Liver (tissue), 9 donors: ENCODE results near the gene TACC2. TPM values are rescaled to one million over a fixed set of nuclear protein-coding genes. Genes with fewer than 3 reads are reported as not detected.

Experiments
- DNase-seq: peaks from one replicate; pipeline ENCODE4 v3.0.0-alpha.2; 2017; ENCODE audit warnings: low spot score
- H3K27ac ChIP-seq, 2 donors: one replicate each; pipeline ENCODE4 v1.7.0; 2013; ENCODE audit warnings: inconsistent platforms in 2 of 2, low read length in 2 of 2, control low read depth in 1 of 2, low read depth in 1 of 2, mild to moderate bottlenecking in 1 of 2
- H3K27me3 ChIP-seq, 4 donors: one replicate each; pipeline versions ENCODE4 v1.6.1 to v1.7.0; 2013; ENCODE audit warnings: low read length in 3 of 4, inconsistent platforms in 1 of 4, mild to moderate bottlenecking in 1 of 4, moderate library complexity in 1 of 4; ENCODE audit not compliant: control insufficient read depth in 4 of 4, insufficient read depth in 4 of 4
- H3K36me3 ChIP-seq, 4 donors: one replicate each; pipeline versions ENCODE4 v1.6.1 to v1.7.0; 2013; ENCODE audit warnings: low read length in 3 of 4, mild to moderate bottlenecking in 3 of 4, low read depth in 1 of 4, moderate library complexity in 1 of 4; ENCODE audit not compliant: control insufficient read depth in 4 of 4, insufficient read depth in 3 of 4
- H3K4me1 ChIP-seq, 4 donors: one replicate each; pipeline versions ENCODE4 v1.6.1 to v1.7.0; 2013; ENCODE audit warnings: low read length in 3 of 4, mild to moderate bottlenecking in 3 of 4, moderate library complexity in 1 of 4; ENCODE audit not compliant: control insufficient read depth in 4 of 4, insufficient read depth in 4 of 4
- H3K4me3 ChIP-seq, 3 donors: one replicate each; pipeline versions ENCODE4 v1.6.1 to v1.7.0; 2013; ENCODE audit warnings: low read length in 3 of 3, control low read depth in 1 of 3, low read depth in 1 of 3, mild to moderate bottlenecking in 1 of 3
- H3K9ac ChIP-seq, 2 donors: one replicate each; pipeline ENCODE4 v1.7.0; 2013; ENCODE audit warnings: low read length in 2 of 2, mild to moderate bottlenecking in 2 of 2, moderate library complexity in 2 of 2, control low read depth in 1 of 2, low read depth in 1 of 2
- H3K9me3 ChIP-seq, 4 donors: one replicate each; pipeline versions ENCODE4 v1.6.1 to v1.7.0; 2013; ENCODE audit warnings: low read length in 3 of 4; ENCODE audit not compliant: control insufficient read depth in 4 of 4
- ATF3 ChIP-seq: IDR thresholded peaks from 2 replicates; pipeline ENCODE4 v1.6.1; 2016; ENCODE audit warnings: antibody characterized with exemption
- CTCF ChIP-seq: fragments of 150-350 bp; IDR thresholded peaks from 2 replicates; pipeline ENCODE4 v1.5.1; 2017; ENCODE audit warnings: improper control_type of control experiment, low read depth, low read length; ENCODE audit not compliant: missing input control
- EGR1 ChIP-seq, 2 donors: IDR thresholded peaks; 2 replicates each; pipeline ENCODE4 v1.6.1; 2016 to 2018; ENCODE audit warnings: antibody characterized with exemption in 2 of 2, low read depth in 2 of 2
- FOXA1 ChIP-seq: IDR thresholded peaks from 2 replicates; pipeline ENCODE4 v1.6.1; 2016; ENCODE audit warnings: antibody characterized with exemption
- FOXA2 ChIP-seq: IDR thresholded peaks from 2 replicates; pipeline ENCODE4 v1.6.1; 2016; ENCODE audit warnings: antibody characterized with exemption
- GABPA ChIP-seq, 2 donors: IDR thresholded peaks in 1 of 2; conservative IDR thresholded peaks in 1 of 2; 2 replicates each; pipeline ENCODE4 v1.6.1; 2016; ENCODE audit warnings: antibody characterized with exemption in 2 of 2, mild to moderate bottlenecking in 1 of 2, moderate library complexity in 1 of 2
- HNF4A ChIP-seq, 2 donors: conservative IDR thresholded peaks; 2 replicates each; pipeline ENCODE4 v1.6.1; 2016; ENCODE audit warnings: antibody characterized with exemption in 2 of 2, mild to moderate bottlenecking in 2 of 2
- HNF4G ChIP-seq: IDR thresholded peaks from 2 replicates; pipeline ENCODE4 v1.6.1; 2016; ENCODE audit warnings: antibody characterized with exemption
- JUND ChIP-seq, 2 donors: IDR thresholded peaks; 2 replicates each; pipeline ENCODE4 v1.6.1; 2016; ENCODE audit warnings: antibody characterized with exemption in 2 of 2
- MAX ChIP-seq: IDR thresholded peaks from 2 replicates; pipeline ENCODE4 v1.6.1; 2016; ENCODE audit warnings: antibody characterized with exemption
- NR2F2 ChIP-seq: IDR thresholded peaks from 2 replicates; pipeline ENCODE4 v1.6.1; 2016; ENCODE audit warnings: antibody characterized with exemption
- RAD21 ChIP-seq, 2 donors: IDR thresholded peaks; 2 replicates each; pipeline ENCODE4 v1.6.1; 2016; ENCODE audit warnings: antibody characterized with exemption in 2 of 2, mild to moderate bottlenecking in 2 of 2
- REST ChIP-seq: IDR thresholded peaks from 2 replicates; pipeline ENCODE4 v1.6.1; 2016; ENCODE audit warnings: antibody characterized with exemption, mild to moderate bottlenecking
- RXRA ChIP-seq, 2 donors: IDR thresholded peaks; 2 replicates each; pipeline ENCODE4 v1.6.1; 2017 to 2018; ENCODE audit warnings: antibody characterized with exemption in 2 of 2, mild to moderate bottlenecking in 1 of 2
- SP1 ChIP-seq: IDR thresholded peaks from 2 replicates; pipeline ENCODE4 v1.6.1; 2018; ENCODE audit warnings: antibody characterized with exemption, mild to moderate bottlenecking
- TAF1 ChIP-seq: conservative IDR thresholded peaks from 2 replicates; pipeline ENCODE4 v1.6.1; 2016; ENCODE audit warnings: antibody characterized with exemption, mild to moderate bottlenecking
- YY1 ChIP-seq: IDR thresholded peaks from 2 replicates; pipeline ENCODE4 v1.6.1; 2016; ENCODE audit warnings: antibody characterized with exemption, mild to moderate bottlenecking
- ZBTB33 ChIP-seq: IDR thresholded peaks from 2 replicates; pipeline ENCODE4 v1.6.1; 2016; ENCODE audit warnings: antibody characterized with exemption
- WGBS: extraction: QIAGEN DNeasy Blood & Tissue Kit; methylation state at CpG from one replicate; pipeline ENCODE4 v1.1.7; 2013; 5-methylcytosine and 5-hydroxymethylcytosine counted together
- polyA plus RNA-seq, 2 donors: library from polyadenylated mRNA; stranded (reverse) in 1 of 2; unstranded in 1 of 2; fragments of 200-250 nt in 1 of 2; fragments of >200 nt in 1 of 2; fragmentation: Nextera tagmentation in 1 of 2; extraction: Ambion mirVana in 1 of 2; gene quantifications; one replicate each; pipeline versions ENCODE4 v1.2.1 to v1.2.3, GENCODE V29; 2013 to 2015
- total RNA-seq, 2 donors: library from RNA; depleted of rRNA; stranded (reverse); fragments of >200 nt; gene quantifications; one replicate each; pipeline ENCODE4 v1.2.3, GENCODE V29; 2014
- donor health status: healthy.
- donor health status: healthy.
- donor health status: healthy.
- donor health status: healthy.
- donor health status: healthy.

TACC2 gene
- total and polyA plus RNA-seq, 4 donors = 1.5 to 9.1 (median 7.8) TPM

GRCh38 chr10:122264436-122264835, 275.5 kb downstream of the TACC2 start:
- no peak overlapping the region for H3K4me3 ChIP-seq
- no peak overlapping the region for H3K9ac ChIP-seq
- WGBS = 87% methylated on average over 1 of the region's 1 CpG
- peaks cover 0 to 3% (median 0%) of the 10 kb centered on the region in 4 donors for H3K9me3 ChIP-seq
- no peak overlapping the region for H3K27ac ChIP-seq
- H3K4me1 ChIP-seq = no peaks in the 10 kb centered on the region
- TF ChIP-seq REST (no peak), ZBTB33 (no peak), RXRA (IDR thresholded peaks at IDR 0.05) (no peak), RAD21 (IDR thresholded peaks at IDR 0.05) (no peak), GABPA (IDR thresholded peaks at IDR 0.05 in 1 of 2, conservative IDR thresholded peaks at IDR 0.05 in 1 of 2) (no peak), HNF4A (conservative IDR thresholded peaks at IDR 0.05) (no peak), JUND (IDR thresholded peaks at IDR 0.05) (no peak), HNF4G (no peak), NR2F2 (no peak), FOXA2 (no peak), TAF1 (no peak)
- H3K36me3 ChIP-seq = no peaks in the 10 kb centered on the region
- no peak for DNase-seq
- H3K27me3 ChIP-seq = no peaks in the 10 kb centered on the region

- Histone ChIP-seq H3K27ac (no peak overlapping the region), H3K4me1 (no peaks in the 10 kb centered on the region), H3K36me3 (no peaks in the 10 kb centered on the region), H3K27me3 (no peaks in the 10 kb centered on the region), H3K4me3 (no peak overlapping the region), H3K9me3 (peaks cover 0 to 3% (median 0%) of the 10 kb centered on the region in 4 donors), H3K9ac (no peak overlapping the region)
- WGBS = 92% methylated on average over 8 of the region's 8 CpGs
- TF ChIP-seq ATF3 (no peak), HNF4A (conservative IDR thresholded peaks at IDR 0.05) (no peak), NR2F2 (no peak), YY1 (no peak), ZBTB33 (no peak), MAX (no peak), REST (no peak), TAF1 (no peak), CTCF (no peak), EGR1 (IDR thresholded peaks at IDR 0.05; ENCODE audit: low read depth in 2 of 2) (no peak), RXRA (IDR thresholded peaks at IDR 0.05) (no peak), FOXA2 (no peak), RAD21 (IDR thresholded peaks at IDR 0.05) (no peak), SP1 (no peak), FOXA1 (no peak), GABPA (IDR thresholded peaks at IDR 0.05 in 1 of 2, conservative IDR thresholded peaks at IDR 0.05 in 1 of 2) (no peak), HNF4G (no peak), JUND (IDR thresholded peaks at IDR 0.05) (no peak)
- DNase-seq = no peak
Observed at GRCh38 chr10:122264931-122265330, 276.0 kb downstream of the TACC2 start.
